KMS-11 (cell line): ENCODE results near the gene GPR176.

ENCODE experiments used
- H2AFZ ChIP-seq: fragments of 200-600 bp; sonication (generic); 2 replicates; pipeline ENCODE4 v1.6.1; 2016; ENCODE audit warnings: antibody characterized with exemption, mixed run types, low read depth
- H3K27ac ChIP-seq: fragments of 200-600 bp; sonication (generic); 2 replicates; pipeline ENCODE4 v1.6.1; 2016; ENCODE audit warnings: mild to moderate bottlenecking, mixed run types
- H3K27me3 ChIP-seq: fragments of 200-600 bp; sonication (generic); 2 replicates; pipeline ENCODE4 v1.6.1; 2017; ENCODE audit warnings: mild to moderate bottlenecking, low read depth, mixed run types, moderate library complexity; ENCODE audit not compliant: insufficient read depth
- H3K36me3 ChIP-seq: fragments of 200-600 bp; sonication (generic); 2 replicates; pipeline ENCODE4 v1.6.1; 2017; ENCODE audit warnings: mild to moderate bottlenecking, mixed run types; ENCODE audit not compliant: insufficient read depth
- H3K4me1 ChIP-seq: fragments of 200-600 bp; sonication (generic); 2 replicates; pipeline ENCODE4 v1.6.1; 2016; ENCODE audit warnings: mild to moderate bottlenecking, low read depth, mixed run types; ENCODE audit not compliant: poor library complexity, severe bottlenecking
- H3K4me2 ChIP-seq: fragments of 200-600 bp; sonication (generic); 2 replicates; pipeline ENCODE4 v1.7.0; 2016; ENCODE audit warnings: mild to moderate bottlenecking, mixed run types
- H3K4me3 ChIP-seq: fragments of 200-600 bp; sonication (generic); IDR thresholded peaks from 2 replicates; pipeline ENCODE4 v1.6.1; 2017; ENCODE audit warnings: low read depth, low read length, mixed read lengths; ENCODE audit not compliant: insufficient read depth
- H3K79me2 ChIP-seq: fragments of 200-600 bp; sonication (generic); 2 replicates; pipeline ENCODE4 v1.6.1; 2016; ENCODE audit warnings: low read depth, mixed run types; ENCODE audit not compliant: insufficient read depth
- H3K9ac ChIP-seq: fragments of 200-600 bp; sonication (generic); 2 replicates; pipeline ENCODE4 v1.6.1; 2016; ENCODE audit warnings: mild to moderate bottlenecking, mixed run types
- H4K20me1 ChIP-seq: fragments of 200-600 bp; sonication (generic); 2 replicates; pipeline ENCODE4 v1.6.1; 2016; ENCODE audit warnings: mild to moderate bottlenecking, mixed run types; ENCODE audit not compliant: insufficient read depth
- TF ChIP-seq, protein P1 (sequence below): fragments of 200-600 bp; sonication (generic); conservative IDR thresholded peaks from 2 replicates; pipeline ENCODE4 v1.6.1; 2017; ENCODE audit warnings: low read depth, mild to moderate bottlenecking, antibody characterized with exemption, low read length, moderate library complexity, mixed read lengths

Gene GPR176

GRCh38 chr15:39851500-39852092 lies 68.5 kb downstream of the GPR176 start:
- H3K9ac ChIP-seq = no peak overlapping the region
- no peak overlapping the region for H2AFZ ChIP-seq
- no peaks in the 10 kb centered on the region for H3K79me2 ChIP-seq
- H3K27me3 ChIP-seq = no peaks in the 10 kb centered on the region
- H3K4me3 ChIP-seq = no peak overlapping the region
- H3K4me1 ChIP-seq = no peaks in the 10 kb centered on the region
- no peak overlapping the region for H3K27ac ChIP-seq
- no peaks in the 10 kb centered on the region for H4K20me1 ChIP-seq
- no peaks in the 10 kb centered on the region for H3K36me3 ChIP-seq
- H3K4me2 ChIP-seq = no peak overlapping the region
- TF ChIP-seq, protein P1, sequence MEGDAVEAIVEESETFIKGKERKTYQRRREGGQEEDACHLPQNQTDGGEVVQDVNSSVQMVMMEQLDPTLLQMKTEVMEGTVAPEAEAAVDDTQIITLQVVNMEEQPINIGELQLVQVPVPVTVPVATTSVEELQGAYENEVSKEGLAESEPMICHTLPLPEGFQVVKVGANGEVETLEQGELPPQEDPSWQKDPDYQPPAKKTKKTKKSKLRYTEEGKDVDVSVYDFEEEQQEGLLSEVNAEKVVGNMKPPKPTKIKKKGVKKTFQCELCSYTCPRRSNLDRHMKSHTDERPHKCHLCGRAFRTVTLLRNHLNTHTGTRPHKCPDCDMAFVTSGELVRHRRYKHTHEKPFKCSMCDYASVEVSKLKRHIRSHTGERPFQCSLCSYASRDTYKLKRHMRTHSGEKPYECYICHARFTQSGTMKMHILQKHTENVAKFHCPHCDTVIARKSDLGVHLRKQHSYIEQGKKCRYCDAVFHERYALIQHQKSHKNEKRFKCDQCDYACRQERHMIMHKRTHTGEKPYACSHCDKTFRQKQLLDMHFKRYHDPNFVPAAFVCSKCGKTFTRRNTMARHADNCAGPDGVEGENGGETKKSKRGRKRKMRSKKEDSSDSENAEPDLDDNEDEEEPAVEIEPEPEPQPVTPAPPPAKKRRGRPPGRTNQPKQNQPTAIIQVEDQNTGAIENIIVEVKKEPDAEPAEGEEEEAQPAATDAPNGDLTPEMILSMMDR = no peak

DNA sequence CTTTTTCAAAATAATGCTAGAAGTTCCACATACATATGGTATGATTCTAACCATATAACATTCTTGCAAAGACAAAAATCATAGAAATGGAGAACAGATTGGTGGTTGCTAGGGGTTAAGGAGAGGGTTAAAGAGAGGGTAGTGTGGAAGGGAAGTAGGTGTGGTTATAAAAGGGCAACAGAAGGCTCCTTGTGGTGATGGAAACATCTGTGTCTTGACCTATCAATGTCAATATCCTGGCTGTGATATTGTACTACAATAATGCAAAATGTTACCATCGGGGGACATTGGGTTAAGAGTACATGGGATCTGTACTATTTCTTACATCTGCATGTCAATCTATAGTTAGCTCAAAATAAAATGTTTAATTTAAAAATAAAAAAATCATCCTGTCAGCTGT lies 69.6 kb downstream of the GPR176 start:
- Histone ChIP-seq H3K4me1 (no peaks in the 10 kb centered on the region), H4K20me1 (no peaks in the 10 kb centered on the region), H3K79me2 (no peaks in the 10 kb centered on the region), H2AFZ (no peak overlapping the region), H3K36me3 (no peaks in the 10 kb centered on the region), H3K27me3 (no peaks in the 10 kb centered on the region), H3K4me3 (no peak overlapping the region), H3K9ac (no peak overlapping the region), H3K4me2 (no peak overlapping the region), H3K27ac (no peak overlapping the region)
- TF ChIP-seq, protein P1 = no peak

DNA sequence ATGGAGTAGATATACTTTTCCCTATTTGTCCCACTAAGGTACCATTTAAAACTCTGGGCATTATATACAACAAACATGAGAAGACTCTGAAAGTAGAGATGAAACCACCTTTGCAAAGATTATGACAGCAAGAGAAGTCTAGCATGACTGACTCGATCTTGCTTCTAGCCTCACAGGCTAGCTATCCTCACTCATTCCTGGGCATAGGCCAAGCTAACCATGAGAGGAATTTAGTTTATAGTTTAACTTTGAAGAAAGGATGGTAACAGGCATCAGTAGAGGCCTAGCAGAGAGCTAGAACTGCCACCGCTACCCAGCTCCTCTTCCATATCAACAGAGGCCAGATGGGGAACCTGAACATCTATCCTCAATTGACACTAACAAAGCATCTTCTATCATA lies 74.0 kb downstream of the GPR176 start:
- no peaks in the 10 kb centered on the region for H4K20me1 ChIP-seq
- H3K9ac ChIP-seq = no peak overlapping the region
- TF ChIP-seq, protein P1 = no peak
- H3K79me2 ChIP-seq = no peaks in the 10 kb centered on the region
- H3K4me1 ChIP-seq = no peaks in the 10 kb centered on the region
- no peak overlapping the region for H2AFZ ChIP-seq
- no peak overlapping the region for H3K27ac ChIP-seq
- H3K4me2 ChIP-seq = no peak overlapping the region
- H3K36me3 ChIP-seq = no peaks in the 10 kb centered on the region
- H3K4me3 ChIP-seq = no peak overlapping the region
- no peaks in the 10 kb centered on the region for H3K27me3 ChIP-seq

DNA sequence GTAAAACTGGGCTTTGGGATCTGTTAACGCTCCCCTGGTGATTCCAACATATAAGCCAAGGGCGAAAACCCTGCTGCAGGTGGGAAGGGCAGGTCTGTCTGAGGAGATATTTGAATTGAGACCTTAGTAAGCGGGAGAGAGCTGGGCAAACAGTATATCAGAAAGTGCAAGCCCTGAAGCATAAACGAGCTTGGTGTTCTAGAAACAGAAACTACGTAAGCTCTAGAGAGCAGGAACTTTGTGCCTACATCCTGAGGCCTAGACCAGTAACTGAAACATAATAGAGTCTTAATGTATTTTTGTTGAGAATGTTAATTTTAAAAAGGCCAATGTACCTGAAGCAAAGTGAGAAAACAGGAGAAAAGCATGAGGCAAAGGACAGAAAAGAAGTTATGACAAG lies 74.5 kb downstream of the GPR176 start:
- H3K4me1 ChIP-seq = no peaks in the 10 kb centered on the region
- TF ChIP-seq, protein P1 = no peak
- no peak overlapping the region for H3K9ac ChIP-seq
- no peak overlapping the region for H2AFZ ChIP-seq
- H4K20me1 ChIP-seq = no peaks in the 10 kb centered on the region
- no peaks in the 10 kb centered on the region for H3K36me3 ChIP-seq
- H3K27ac ChIP-seq = no peak overlapping the region
- H3K27me3 ChIP-seq = no peaks in the 10 kb centered on the region
- H3K4me3 ChIP-seq = no peak overlapping the region
- no peaks in the 10 kb centered on the region for H3K79me2 ChIP-seq
- H3K4me2 ChIP-seq = no peak overlapping the region
